Measurements from ENCODE around the gene MSL3B.
"Not testable (repeated sequence)": the region's sequence is repeated elsewhere in the genome, so short reads cannot be mapped to it uniquely, and the experiment has no call there.

MSL3B gene

DNA sequence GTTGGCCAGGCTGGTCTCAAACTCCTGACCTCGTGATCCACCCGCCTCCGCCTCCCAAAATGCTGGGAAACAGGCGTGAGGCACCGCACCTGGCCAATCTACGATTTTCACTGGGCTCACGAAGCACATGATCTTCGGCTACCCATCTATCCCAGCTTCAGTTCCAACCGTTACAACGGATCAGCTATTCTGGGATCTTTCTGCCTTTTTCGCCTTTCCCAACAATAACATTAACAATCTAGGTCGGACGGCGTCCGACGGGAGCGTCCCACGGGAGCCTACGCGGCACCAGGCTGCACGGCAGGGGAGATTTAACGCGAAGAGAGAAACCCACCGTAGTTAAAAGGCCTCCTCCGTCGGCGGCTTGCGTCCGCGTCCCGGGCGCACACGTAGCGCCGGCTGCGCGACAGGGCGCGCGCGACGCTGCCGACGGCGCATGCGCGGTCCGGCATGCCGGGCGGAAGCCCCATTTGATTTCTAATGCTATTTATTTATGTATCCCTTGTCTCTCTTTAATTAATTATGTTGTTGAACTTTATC lies at the start of gene MSL3B:
Gene MSL3B (minus strand): TSS at position 394 of the 540 bp plus-strand sequence.
- peak; percentile 82 for DNase-seq (ENCODE audit: low spot score)

DNA sequence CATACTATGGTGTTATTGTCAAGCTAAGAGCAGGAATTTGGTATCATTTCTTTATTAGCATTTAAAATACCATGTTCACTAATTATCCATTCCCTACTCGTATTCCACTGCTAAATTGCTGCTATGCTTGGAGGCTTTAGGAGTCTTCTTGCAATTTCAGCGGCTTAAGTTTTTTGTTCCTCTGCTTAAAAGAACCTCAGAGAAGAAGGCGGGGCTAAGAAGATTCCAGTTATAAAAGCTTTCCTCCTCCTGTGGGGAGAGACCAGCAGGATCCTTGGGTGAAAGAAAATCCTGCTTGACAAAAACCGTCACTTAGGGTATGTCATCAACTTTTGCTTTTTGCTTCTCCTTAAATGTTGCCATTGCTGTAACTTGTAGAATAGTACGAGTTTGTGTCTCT lies 48.9 kb upstream of the MSL3B start, which contains the start of gene TRPM8:
Gene TRPM8 (plus strand): TSS at position 258 of the 400 bp plus-strand sequence. CDS start 9,165 bp downstream, outside the sequence.
- no peak for DNase-seq (ENCODE audit: low spot score)

DNA sequence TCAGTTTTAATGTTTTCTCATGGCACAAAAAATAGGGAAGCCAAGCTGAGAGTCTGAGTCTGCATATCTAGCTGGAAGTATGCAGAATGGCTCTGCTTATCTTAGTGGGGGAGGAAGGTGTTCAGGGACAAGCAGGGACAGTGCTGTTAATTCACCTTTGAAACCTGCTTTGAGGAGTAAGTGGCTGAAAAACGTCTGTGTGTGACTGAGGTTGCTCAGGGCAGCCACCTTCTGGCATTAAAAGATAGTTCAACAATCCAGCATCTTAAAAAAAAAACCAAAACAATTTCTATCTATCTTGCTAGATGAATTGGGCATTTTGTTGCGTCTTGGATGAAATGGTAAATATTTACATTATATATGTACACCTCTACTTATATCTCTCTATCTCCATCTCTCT lies 46.9 kb upstream of the MSL3B start:
- peak; percentile 24 for DNase-seq (ENCODE audit: low spot score)

DNA sequence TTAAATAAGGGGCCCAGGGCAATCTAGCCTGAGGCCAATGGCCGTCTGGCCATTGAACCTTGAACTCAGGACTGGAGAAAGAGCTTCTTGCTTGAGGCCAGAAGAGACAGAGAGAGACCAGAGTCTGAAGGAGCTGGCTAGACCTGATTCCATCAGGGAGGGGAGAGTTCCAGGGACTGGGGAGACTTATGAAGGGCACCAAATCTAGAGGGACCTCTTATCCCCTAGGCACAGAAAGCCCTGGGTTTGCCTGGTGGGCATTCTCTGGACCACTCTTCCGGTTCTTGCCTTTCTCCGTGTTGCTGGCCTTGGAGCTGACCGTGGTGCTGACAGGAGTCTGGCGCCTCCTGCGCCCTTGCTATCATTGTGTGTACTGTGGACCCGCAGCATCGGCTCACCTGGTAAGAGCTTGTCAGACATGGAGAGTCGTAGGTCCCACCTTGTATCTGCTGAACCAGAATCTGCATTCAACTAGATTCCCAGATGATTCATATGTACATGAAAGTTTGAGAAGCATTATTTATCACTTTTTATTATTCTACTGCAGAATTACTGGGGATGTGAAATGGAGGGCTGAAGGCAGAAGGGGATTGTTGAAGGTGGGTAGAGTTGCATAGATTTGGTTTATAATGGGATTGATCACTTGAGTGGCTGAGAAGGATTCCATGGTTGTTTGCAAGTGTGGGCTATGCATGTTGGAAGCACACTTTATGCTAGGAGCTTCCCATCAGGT lies 44.7 kb upstream of the MSL3B start:
- DNase-seq (ENCODE audit: low spot score), result peak; percentile 48

DNA sequence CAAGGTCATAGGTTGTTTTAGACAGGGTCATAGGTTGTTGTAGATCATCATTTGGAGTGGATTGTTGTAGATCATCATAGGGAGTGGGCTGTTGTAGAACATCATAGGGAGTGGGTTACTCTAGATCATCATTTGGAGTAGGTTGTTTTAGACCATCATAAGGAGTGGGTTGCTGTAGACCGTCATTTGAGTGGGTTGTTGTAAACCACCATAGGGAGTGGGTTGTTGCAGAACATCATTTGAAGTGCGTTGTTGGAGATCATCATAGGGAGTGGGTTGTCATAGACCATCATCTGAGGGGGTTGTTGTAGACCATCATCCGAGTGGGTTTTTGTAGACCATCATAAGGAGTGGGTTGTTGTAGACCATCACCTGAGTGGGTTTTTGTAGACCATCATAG lies 39.4 kb upstream of the MSL3B start:
- no peak for DNase-seq (ENCODE audit: low spot score)

DNA sequence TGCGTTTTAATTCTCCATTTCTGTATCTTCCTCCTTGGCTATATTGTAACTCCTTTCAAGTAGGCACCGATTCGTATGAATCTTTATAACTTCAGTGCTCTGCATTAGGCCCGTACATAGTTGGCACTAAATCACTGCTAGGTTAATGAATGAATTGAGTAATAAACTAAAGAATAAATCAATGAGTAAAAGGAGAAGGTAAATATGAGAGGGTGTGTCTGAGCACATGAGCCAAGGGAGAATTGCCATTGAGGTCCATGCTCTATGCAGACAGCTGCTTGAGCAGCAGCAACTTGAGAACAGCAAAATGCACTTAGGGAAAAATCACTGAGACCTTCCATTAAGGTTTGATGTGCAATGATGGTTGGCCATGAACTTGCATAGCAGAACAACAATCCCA lies 37.8 kb upstream of the MSL3B start:
- DNase-seq (ENCODE audit: low spot score), result no peak

DNA sequence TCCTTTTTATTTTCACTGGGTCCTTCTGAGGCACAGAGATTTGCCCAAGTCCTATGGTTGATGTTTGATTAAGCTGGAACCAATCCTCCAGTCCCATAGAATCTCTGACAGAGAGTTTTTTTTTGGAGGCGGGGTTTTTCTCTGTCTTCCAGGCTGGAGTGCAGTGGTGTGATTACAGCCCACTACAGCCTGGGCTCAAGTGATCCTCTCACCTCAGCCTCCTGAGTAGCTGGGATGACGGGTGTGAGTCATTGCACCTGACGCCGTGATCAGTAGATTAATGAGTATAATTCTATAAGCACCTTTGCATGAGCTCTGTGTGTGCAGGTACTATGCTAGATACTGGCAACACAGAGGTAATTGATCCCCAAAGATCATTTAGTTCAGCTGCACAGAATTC lies 33.7 kb upstream of the MSL3B start:
- no peak for DNase-seq (ENCODE audit: low spot score)

DNA sequence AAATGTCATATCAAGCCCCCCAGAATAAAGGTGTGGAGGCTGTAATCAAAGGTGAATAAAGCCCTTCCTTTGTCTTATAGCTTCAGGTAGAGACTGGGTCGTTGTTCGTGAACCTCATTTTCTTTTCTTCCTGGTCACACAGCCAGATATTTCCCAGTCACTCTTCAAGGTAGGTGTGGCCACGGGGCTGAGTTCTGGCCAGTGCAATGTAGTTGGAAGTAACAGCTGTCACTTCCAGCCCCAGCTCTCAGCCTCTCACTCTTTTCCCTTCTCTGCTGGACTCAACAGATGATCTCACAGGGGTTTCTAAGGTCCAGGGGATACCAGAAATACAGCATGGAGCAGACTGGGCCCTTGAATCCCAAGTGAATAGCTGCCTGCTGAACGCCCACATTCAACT lies 33.2 kb upstream of the MSL3B start:
- no peak for DNase-seq (ENCODE audit: low spot score)

DNA sequence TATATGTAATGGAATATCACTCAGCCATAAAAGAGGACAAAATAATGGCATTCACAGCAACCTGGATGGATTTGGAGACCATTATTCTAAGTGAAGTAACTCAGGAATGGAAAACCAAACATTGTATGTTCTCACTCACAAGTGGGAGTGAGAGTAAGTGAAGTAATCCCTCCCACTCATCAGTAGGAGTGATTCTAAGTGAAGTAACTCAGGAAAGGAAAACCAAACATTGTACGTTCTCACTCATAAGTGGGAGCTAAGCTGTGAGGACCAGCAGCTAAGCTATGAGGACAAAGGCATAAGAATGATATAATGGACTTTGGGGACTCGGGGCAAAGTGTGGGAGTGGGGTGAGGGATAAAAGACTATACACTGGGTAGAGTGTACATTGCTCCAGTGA lies 28.1 kb upstream of the MSL3B start:
- not testable (repeated sequence) for DNase-seq (ENCODE audit: low spot score)

DNA sequence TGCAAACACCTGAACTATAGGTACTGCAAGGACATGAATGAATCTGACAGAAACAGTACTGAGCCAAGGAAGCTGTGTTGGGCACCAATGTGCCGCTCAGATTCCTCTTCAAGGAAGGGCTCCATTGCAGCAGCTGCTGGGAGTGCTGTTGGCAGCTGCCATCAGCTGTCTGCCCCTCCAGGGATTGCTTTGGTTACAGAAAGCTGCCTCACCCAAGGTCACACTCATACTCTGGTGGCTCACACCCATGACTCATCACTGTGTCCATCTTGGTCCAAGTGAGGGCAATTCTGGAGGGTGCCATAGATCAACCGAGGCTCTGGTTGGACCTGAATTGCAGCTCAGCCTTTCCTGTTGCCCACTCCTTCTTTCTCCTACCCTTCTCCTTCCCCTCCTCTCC lies 24.6 kb upstream of the MSL3B start:
- DNase-seq (ENCODE audit: low spot score), result peak; percentile 3

DNA sequence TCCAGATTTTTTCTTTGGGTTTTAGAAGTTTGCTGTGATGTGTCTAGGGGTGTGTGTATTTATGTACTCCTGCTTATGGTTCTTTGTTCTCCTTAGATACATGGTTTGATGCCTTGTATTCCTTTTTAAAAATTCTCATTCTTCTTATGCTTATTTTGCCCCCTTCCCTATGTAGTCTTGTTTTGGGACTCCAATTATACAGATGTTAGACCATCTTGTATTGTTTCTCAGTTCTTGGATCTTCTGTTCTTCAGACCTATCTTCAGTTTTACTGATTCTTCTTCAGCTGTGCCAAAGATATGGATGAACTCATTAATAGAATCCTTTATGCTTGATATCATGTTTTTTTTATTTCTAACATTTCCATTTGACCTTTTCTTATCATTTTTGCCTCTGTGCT lies 14.2 kb upstream of the MSL3B start:
- no peak for DNase-seq (ENCODE audit: low spot score)

DNA sequence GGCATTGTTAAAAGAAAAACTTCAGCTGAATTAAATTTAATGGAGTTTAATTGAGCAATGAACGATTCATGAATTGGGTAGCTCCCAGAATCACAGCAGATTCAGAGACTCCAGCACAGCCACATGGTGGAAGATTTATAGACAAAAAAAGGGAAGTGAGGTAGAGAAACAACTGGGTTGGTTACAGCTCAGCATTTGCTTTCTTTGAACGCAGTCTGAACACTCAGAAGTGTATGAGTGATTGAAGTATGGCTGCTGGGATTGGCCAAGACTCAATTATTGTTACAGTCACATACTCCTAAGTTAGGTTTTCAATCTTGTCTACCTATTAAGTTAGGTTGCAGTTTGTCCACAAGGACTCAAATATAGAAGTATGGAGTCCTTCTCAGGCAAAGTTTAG lies 3.9 kb upstream of the MSL3B start:
- DNase-seq (ENCODE audit: low spot score), result not testable (repeated sequence)

DNA sequence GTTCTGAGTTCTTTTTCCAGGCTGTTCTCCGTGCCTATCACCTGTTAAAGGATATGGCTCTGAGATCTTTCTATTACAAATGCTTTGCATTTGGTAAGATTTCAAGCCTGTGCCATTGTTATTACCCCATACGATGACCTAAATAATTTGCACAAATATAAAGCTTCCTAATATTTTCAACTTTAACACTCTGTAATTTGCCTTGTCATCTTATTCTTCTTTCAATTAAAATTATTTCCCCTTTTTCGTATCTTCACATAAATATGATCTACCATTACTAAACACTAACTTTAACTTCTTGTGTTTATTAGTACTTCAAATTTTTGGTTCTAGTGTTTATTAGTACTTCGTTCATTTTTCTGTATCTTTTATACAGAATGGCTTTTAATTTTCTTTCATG lies 3.2 kb upstream of the MSL3B start:
- no peak for DNase-seq (ENCODE audit: low spot score)

DNA sequence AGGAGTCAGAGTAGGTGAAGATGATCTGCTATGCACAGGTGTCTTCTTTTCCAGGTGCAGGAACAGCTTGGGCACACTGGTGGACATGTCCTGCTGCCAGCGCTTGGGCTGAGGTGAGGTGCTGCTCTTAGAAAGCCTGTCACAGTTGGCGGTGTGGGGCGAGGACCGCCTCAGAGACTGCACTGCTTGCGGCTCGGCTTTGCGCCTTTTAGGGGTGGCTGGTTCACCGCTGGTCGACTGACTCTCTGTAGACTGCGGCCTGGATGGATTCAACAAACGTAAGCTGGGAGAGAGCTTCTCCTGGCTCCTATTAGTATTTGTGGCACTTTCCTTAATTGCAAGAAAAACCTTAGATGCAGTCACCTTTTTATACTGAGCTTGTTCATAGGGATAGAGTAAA lies 1.7 kb downstream of the MSL3B start:
- DNase-seq (ENCODE audit: low spot score), result no peak

DNA sequence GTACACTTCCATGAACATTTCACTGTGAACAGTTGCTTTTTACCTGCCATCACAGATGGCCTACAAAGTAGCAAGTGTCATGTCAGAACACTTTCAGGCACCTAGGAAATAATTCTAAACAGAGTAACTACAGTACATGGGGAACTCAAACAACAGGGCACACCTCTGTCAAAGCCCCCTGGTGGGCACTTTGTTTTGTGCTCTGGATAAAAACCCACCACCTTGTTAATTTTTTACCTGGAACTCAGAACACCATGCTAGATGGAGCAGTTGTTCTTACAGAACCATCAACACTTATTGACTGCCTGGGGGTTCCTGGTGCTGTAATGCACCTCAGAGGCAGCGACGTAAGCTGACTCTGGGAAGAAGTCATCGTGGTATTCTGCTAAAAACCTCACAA lies 2.3 kb downstream of the MSL3B start:
- no peak for DNase-seq (ENCODE audit: low spot score)

DNA sequence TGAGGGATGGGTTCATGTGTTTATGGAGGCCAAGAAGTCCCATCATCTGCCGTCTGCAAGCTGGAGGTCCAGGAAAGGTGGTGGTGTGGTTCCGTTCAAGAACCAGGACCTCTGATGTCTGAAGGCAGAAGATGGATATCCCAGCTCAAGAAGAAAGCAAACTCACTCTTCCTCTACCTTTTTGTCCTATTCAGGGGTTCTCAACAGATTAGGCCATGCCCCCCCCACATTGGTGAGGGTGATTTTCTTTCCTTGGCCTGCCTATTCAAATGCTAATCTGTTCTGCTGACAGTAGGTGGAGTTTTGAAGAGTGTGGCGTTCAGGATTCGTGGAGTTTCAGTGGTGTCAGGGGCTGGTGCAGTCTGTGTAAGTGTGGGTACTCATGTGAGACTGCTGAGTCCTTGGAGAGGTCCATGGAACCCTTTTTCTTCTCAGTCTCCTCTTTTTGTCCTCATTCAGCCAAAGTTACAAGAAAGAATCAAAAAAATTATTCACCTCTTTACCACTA lies 5.9 kb downstream of the MSL3B start:
- DNase-seq (ENCODE audit: low spot score), result no peak

DNA sequence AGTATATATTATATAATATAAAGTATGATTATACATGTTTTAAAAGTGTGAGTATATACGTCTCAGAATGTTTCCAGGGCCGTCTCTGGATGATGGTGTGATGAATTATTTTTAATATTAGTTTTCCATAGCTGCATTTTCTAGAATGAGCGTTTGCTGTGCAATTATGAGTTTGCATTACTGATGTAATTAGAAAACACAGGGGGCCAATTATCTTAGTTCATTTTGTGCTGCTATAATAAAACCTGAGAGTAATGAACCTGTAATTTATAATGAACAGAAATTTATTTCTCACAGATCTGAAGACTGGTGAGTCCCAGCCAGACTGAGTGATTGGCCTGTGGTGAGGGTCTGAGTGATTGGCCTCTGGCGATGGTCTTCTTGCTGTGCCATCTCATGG lies 9.9 kb downstream of the MSL3B start:
- no peak for DNase-seq (ENCODE audit: low spot score)

DNA sequence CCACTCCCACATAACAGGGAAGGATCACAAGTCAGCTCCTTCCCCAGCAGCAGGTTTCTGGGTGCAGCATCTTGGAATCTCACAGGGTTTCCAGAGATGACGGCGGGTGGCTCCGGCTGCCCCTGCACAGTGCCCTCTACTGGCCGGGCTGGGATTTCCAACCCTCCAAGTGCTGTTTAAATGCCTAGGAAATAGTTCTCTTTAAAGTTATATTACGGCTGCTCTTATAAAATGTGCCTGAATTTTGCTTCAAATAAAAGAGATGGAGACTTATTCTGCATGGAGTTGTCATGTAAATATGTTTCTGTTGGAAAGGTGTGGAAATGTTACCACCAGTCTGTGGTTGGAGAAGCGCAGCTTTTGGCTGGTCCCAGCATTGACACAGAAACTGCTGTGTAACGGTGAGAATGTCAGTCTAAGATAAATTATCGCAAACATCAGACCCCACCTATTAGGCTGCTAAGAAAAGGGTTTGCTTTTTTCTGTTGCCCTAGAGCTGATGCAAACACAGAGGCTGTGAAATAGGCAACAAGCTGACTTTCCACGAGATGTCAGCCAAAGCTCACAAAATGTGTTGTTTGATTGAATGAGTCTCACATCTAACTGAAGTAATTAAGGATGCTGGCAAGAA lies 10.6 kb downstream of the MSL3B start:
- DNase-seq (ENCODE audit: low spot score), result peak; percentile 54

DNA sequence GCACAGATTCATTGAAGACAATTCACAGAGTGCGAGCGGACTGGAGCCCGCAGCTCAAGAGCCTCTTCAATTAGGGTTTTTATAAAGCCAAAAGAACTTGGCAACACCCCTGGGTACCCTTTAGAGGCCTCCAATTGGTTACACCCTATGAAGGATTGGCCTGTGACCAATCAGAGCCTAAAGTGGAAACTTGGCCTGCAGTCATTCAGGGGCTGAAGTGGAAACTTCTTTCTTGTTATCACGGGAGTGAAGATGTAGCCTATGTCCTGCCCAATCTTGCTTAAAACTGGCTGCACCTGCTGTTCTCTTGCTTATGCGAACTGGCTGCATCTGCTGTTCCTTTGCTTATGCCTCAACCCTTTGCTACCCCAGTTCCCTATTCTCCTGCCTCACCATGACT lies 12.0 kb downstream of the MSL3B start:
- DNase-seq (ENCODE audit: low spot score), result no peak

DNA sequence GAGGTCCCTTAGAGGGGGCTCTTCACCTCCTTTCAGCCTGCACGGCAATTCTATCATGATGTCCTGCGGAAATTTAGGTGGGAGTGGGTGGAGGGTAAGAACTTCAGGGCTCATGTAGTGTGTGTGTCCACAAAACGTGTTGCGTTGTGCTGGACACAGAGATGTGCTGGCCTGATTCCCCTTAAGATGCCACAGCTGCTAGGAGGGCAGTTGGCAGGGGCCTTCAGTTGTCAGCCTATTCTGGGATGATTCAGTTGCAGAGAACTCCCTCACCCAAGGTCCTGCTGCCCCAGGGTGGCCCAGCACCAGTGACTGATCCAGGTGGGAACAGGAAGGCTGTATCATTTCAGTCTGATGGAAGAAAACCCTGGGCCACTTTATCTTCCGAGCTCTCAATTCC lies 12.8 kb downstream of the MSL3B start:
- no peak for DNase-seq (ENCODE audit: low spot score)

DNA sequence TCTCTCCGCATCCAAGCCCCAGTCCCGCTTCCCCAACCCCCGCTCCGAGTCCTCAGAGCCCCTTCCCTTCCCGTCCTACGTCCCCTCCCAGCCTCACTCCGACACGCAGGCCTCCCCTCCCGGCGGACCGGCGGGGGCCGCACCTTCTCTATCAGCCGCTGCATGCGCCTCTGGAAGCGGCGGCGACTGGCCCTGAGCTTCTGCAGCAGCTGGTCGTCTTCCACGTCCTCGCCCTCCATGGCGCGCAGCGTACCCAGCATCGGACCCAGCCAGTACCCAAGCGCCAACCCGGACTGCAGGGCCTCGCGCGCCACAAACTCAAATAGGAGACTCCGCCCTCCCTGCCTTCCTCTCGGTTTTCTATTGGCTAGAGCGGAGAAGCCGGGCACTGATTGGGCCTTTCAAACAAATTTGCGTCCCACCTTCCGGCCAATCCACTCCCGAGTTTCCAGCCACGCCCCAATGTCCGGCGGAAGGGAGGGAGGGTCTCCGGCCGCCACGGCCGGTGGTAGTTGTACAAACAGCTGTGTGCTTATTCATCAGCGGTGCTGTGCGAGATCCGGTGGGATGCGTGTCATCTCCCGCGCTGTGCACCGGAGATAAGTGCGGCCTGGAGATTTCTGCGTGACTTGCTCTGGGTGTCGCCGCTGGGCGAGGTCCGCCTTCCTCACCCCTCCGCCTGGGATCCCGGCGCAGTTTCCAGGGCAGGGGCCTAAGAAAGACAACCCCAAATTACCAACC lies 13.8 kb downstream of the MSL3B start, which contains the start of gene HJURP:
Gene HJURP (minus strand): TSS at position 295 of the 741 bp plus-strand sequence. CDS start 35 bp downstream, at position 260.
- DNase-seq (ENCODE audit: low spot score), result peak; percentile 97

DNA sequence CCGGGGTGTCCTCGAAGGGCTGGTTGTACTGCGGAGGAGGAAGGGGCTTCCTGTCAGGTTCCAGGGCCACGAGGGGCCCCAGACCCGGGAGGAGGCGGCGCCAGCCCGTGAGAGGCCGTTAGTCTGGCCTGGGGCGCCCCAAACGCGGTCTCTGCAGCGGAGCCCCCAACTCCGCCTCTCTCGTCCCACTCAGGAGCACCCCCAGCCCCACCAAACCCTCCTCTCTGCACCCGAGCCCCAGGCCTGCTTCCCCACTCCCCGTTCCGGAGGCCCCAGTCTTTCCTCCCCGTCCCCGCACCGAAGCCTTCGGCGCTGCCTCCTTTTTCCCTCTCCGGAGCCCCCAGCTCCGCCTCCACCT lies 14.3 kb downstream of the MSL3B start:
- no peak for DNase-seq (ENCODE audit: low spot score)

DNA sequence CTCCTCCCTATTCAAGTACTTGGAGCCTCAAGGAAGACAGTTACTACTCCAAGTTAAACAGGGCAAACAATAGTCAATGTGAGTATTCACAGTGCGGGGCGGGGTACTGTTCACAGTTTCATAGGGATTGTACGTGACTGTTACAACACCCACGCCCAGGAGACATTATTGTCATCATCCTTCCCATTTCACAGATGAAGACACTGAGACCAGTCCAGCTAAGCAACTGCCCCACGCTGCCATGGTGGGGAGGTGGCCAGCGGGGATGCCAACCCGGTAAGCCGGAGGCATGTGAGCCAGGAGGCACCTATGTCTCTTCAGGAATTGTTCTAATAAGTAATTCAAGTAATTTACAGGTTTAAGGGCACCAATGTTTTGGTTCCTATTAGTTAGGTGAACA lies 14.8 kb downstream of the MSL3B start:
- DNase-seq (ENCODE audit: low spot score), result no peak
